ENCODE measurements around the gene SMPD2.

DNA sequence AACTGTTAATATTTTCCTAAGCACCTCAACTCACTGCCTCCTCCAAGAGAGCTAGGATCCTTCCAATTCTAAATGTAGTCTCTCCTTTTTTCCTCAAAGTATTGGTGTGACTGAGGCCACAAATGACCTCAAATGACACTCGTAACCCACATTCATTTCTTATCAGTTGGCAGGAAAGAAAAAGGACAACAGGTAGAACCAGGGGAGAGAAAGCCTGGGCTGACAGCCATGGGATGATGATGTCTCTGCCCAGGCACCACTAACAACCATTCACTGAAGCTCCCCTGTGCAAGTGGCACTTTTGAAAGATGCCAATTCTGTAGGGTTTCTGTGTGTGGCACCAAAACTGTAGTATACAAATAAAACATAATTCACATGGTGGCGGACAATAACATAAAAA, 35.1 kb downstream of the SMPD2 start:
- TF ChIP-seq, protein P1, sequence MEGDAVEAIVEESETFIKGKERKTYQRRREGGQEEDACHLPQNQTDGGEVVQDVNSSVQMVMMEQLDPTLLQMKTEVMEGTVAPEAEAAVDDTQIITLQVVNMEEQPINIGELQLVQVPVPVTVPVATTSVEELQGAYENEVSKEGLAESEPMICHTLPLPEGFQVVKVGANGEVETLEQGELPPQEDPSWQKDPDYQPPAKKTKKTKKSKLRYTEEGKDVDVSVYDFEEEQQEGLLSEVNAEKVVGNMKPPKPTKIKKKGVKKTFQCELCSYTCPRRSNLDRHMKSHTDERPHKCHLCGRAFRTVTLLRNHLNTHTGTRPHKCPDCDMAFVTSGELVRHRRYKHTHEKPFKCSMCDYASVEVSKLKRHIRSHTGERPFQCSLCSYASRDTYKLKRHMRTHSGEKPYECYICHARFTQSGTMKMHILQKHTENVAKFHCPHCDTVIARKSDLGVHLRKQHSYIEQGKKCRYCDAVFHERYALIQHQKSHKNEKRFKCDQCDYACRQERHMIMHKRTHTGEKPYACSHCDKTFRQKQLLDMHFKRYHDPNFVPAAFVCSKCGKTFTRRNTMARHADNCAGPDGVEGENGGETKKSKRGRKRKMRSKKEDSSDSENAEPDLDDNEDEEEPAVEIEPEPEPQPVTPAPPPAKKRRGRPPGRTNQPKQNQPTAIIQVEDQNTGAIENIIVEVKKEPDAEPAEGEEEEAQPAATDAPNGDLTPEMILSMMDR (IDR thresholded peaks at IDR 0.05), result no peak
- TF ChIP-seq SIN3A (IDR thresholded peaks at IDR 0.05; ENCODE audit: borderline replicate concordance, insufficient read depth, low read depth, low read length) (no peak), POLR2AphosphoS5 (IDR thresholded peaks at IDR 0.05; ENCODE audit: low read depth, low read length) (no peak)
- TF ChIP-seq, protein P2, sequence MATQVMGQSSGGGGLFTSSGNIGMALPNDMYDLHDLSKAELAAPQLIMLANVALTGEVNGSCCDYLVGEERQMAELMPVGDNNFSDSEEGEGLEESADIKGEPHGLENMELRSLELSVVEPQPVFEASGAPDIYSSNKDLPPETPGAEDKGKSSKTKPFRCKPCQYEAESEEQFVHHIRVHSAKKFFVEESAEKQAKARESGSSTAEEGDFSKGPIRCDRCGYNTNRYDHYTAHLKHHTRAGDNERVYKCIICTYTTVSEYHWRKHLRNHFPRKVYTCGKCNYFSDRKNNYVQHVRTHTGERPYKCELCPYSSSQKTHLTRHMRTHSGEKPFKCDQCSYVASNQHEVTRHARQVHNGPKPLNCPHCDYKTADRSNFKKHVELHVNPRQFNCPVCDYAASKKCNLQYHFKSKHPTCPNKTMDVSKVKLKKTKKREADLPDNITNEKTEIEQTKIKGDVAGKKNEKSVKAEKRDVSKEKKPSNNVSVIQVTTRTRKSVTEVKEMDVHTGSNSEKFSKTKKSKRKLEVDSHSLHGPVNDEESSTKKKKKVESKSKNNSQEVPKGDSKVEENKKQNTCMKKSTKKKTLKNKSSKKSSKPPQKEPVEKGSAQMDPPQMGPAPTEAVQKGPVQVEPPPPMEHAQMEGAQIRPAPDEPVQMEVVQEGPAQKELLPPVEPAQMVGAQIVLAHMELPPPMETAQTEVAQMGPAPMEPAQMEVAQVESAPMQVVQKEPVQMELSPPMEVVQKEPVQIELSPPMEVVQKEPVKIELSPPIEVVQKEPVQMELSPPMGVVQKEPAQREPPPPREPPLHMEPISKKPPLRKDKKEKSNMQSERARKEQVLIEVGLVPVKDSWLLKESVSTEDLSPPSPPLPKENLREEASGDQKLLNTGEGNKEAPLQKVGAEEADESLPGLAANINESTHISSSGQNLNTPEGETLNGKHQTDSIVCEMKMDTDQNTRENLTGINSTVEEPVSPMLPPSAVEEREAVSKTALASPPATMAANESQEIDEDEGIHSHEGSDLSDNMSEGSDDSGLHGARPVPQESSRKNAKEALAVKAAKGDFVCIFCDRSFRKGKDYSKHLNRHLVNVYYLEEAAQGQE (IDR thresholded peaks at IDR 0.05; ENCODE audit: insufficient read depth in 1 of 2, low read depth in 2 of 2, low read length in 1 of 2), result no peak
